ENCODE data around the gene NEK1.

DNA sequence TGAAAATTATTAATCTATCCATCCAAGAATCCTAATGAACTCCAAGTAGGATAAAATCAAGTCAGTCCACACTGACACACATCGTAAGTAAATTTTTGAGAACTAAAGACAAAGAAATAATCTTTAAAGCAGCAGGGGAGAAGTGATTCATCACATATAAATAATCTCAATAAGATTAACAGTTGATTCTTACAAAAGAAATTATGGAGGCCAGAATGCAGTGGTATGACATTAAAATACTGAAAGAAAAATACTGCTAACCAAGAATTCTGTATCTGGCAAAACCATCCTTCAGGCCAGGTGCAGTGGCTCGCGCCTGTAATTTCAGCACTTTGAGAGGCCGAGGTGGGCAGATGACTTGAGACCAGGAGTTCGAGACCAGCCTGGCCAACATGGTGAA is 245.6 kb downstream of the NEK1 start:
- TF ChIP-seq EZH2 (IDR thresholded peaks at IDR 0.05; ENCODE audit: insufficient read depth, poor library complexity, severe bottlenecking) (no peak), EZH2phosphoT487 (IDR thresholded peaks at IDR 0.05; ENCODE audit: insufficient read depth, low read depth) (no peak)
